Measurements from ENCODE around the gene TCEAL9. TPM values are rescaled to one million over a fixed set of nuclear protein-coding genes. Genes with fewer than 3 reads are reported as not detected.

Gene TCEAL9
- total and polyA plus RNA-seq, 2 of the 8 experiments (the other 6 are each of a cell fraction or from before 2014, with no cell fraction given), result 22.2 to 36.8 TPM

- TF ChIP-seq HDAC2 (IDR thresholded peaks at IDR 0.05; ENCODE audit: borderline replicate concordance in 1 of 2, low read depth in 2 of 2, low read length in 2 of 2) (no peak), POLR2A (IDR thresholded peaks at IDR 0.05; ENCODE audit: control extremely low read depth in 1 of 2, low read depth in 2 of 2, low read length in 2 of 2) (no peak), PHF8 (conservative IDR thresholded peaks at IDR 0.05; ENCODE audit: low read depth, low read length) (no peak), POU5F1 (IDR thresholded peaks at IDR 0.05; ENCODE audit: low read depth, low read length) (no peak), BRCA1 (IDR thresholded peaks at IDR 0.05; ENCODE audit: low read depth, low read length) (no peak), BCL11A (IDR thresholded peaks at IDR 0.05; ENCODE audit: low read depth in 2 of 2, low read length in 2 of 2) (no peak), KDM4A (IDR thresholded peaks at IDR 0.05; ENCODE audit: low read depth, low read length, severe bottlenecking) (no peak), RBBP5 (IDR thresholded peaks at IDR 0.05; ENCODE audit: borderline replicate concordance, low read depth, low read length) (no peak), ASH2L (IDR thresholded peaks at IDR 0.05; ENCODE audit: low read length) (no peak)
- TF ChIP-seq, protein P1, sequence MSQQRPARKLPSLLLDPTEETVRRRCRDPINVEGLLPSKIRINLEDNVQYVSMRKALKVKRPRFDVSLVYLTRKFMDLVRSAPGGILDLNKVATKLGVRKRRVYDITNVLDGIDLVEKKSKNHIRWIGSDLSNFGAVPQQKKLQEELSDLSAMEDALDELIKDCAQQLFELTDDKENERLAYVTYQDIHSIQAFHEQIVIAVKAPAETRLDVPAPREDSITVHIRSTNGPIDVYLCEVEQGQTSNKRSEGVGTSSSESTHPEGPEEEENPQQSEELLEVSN (IDR thresholded peaks at IDR 0.05), result no peak
Observed at GRCh38 chrX:103396186-103396585, 39.9 kb downstream of the TCEAL9 start (continued).
